GM12891 (cell line): Measurements from ENCODE around the gene AMY1C. TPM values are rescaled to one million over a fixed set of nuclear protein-coding genes. Genes with fewer than 3 reads are reported as not detected.
"Not testable (repeated sequence)": the region's sequence is repeated elsewhere in the genome, so short reads cannot be mapped to it uniquely, and the experiment has no call there.

Experiments used
- DNase-seq: peaks from one replicate; pipeline ENCODE4 v3.0.0; 2011; ENCODE audit warnings: low spot score; ENCODE audit not compliant: insufficient read length
- FAIRE-seq: peaks from 2 replicates; lab custom pipeline; 2011; peaks lifted over from hg19 to GRCh38; lab: Jason Lieb, UNC
- PAX5 ChIP-seq: IDR thresholded peaks from 2 replicates; pipeline ENCODE4 v1.6.1; 2011; ENCODE audit warnings: low read length, moderate library complexity, mild to moderate bottlenecking; ENCODE audit not compliant: insufficient read depth, severe bottlenecking
- POLR2A ChIP-seq: IDR thresholded peaks from 2 replicates; pipeline ENCODE4 v1.6.1; 2011; ENCODE audit warnings: low read depth, low read length, control low read depth
- POLR2AphosphoS5 ChIP-seq: IDR thresholded peaks from 2 replicates; pipeline ENCODE4 v1.6.1; 2011; ENCODE audit warnings: low read depth, low read length, control low read depth
- POU2F2 ChIP-seq: IDR thresholded peaks from 2 replicates; pipeline ENCODE4 v1.6.1; 2011; ENCODE audit warnings: low read depth, mild to moderate bottlenecking, control low read depth, low read length, moderate library complexity
- SPI1 ChIP-seq: IDR thresholded peaks from 2 replicates; pipeline ENCODE4 v1.6.1; 2011; ENCODE audit warnings: low read depth, low read length, control low read depth
- TAF1 ChIP-seq: IDR thresholded peaks from 2 replicates; pipeline ENCODE4 v1.6.1; 2011; ENCODE audit warnings: low read depth, low read length, control low read depth
- polyA plus RNA-seq: library from polyadenylated mRNA; unstranded; fragments of >200 nt; gene quantifications from one replicate; pipeline ENCODE4 v1.2.1, GENCODE V29; 2012; ENCODE audit warnings: low read depth, missing spikeins, inconsistent platforms; ENCODE audit not compliant: missing spikeins

AMY1C gene
- not detected for polyA plus RNA-seq

DNA sequence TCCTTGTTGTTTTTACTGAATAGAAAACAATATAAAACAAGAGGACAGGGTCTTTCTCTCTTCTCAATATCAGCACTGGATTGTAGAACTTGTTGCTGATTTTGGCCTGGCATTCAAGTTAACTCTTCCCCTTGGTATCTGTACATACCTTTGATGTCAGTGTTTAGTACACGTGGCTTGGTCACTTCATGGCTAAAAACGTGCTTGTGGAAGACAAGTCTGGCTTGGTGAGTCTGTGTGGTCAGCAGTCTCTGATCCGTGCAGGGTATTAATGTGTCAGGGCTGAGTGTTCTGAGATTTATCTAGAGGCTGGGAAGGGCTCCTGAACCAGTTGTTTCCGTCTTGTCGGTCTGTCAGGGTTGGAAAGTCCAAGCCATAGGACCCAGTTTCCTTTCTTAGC is at the start of gene AMY1C:
TSS of gene AMY1C (plus strand) at position 301 of the 400 bp plus-strand sequence. CDS start 572 bp downstream, outside the sequence.
- not testable (repeated sequence) for FAIRE-seq, DNase-seq

DNA sequence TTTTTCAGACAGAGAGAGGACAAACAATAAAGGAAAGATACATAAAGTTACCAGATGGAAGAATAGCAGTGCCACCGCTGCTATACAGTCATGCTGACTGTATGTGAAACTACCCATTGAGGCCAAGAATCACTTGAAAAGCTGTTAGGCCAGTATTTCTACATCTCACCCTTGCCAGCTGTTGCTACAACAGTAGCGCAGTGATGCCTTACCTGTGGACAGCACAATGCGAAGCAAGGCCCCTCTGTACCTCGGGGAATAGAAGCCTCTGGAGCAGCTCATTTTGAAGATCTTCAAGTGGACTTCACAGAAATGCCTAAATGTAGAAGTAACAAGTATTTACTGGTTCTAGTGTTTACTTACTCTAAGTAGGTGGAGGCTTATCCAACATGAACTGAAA is 49.0 kb upstream of the AMY1C start:
- DNase-seq, FAIRE-seq: not testable (repeated sequence)

- FAIRE-seq, DNase-seq: not testable (repeated sequence)
Observed at GRCh38 chr1:103701256-103701655, 48.4 kb upstream of the AMY1C start.

DNA sequence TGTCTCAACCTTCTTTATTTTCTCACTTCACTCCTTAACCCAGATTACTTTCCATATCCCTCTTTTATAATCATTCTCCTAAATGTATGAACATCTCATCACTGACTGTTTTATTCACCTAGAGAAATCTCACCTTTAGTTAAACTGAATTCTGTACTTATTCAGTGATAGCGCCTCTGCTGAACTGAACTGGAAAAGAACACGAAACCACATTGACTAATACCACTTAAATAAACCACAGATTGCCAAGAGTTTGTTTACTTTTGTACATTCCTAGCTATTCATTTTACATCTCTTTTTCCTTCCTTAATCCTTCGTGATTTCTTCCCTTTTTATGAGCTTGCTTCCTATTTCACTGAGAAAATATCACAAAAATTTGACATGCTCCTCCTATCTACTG is 42.0 kb upstream of the AMY1C start:
- FAIRE-seq = not testable (repeated sequence)

GRCh38 chr1:103710381-103710780 is 39.3 kb upstream of the AMY1C start:
- not testable (repeated sequence) for DNase-seq, FAIRE-seq

More for the DNA sequence above, 42.0 kb upstream of the AMY1C start:
- not testable (repeated sequence) for DNase-seq

- not testable (repeated sequence) for FAIRE-seq
Observed at GRCh38 chr1:103717404-103717803, 32.3 kb upstream of the AMY1C start.

GRCh38 chr1:103721473-103721872 is 28.2 kb upstream of the AMY1C start:
- FAIRE-seq, DNase-seq: not testable (repeated sequence)

More at GRCh38 chr1:103717404-103717803, 32.3 kb upstream of the AMY1C start:
- DNase-seq = not testable (repeated sequence)

DNA sequence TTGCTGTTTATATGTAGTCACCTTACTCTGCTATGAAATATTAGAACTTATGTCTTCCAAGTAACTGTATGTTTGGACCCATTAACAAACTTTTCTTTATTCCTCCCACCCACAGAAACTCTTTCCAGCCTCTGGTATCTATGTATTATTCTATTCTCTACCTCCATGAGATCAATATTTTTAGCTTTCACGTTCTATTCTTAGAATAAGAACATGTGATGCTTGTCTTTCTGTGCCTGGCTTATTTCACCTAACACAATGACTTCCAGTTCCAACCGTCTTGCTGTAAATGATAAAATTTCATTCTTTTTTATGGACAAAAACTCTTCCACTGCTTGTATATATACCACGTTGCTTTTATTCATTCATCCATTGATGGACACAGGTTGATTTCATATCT is 14.4 kb upstream of the AMY1C start:
- not testable (repeated sequence) for DNase-seq, FAIRE-seq

DNA sequence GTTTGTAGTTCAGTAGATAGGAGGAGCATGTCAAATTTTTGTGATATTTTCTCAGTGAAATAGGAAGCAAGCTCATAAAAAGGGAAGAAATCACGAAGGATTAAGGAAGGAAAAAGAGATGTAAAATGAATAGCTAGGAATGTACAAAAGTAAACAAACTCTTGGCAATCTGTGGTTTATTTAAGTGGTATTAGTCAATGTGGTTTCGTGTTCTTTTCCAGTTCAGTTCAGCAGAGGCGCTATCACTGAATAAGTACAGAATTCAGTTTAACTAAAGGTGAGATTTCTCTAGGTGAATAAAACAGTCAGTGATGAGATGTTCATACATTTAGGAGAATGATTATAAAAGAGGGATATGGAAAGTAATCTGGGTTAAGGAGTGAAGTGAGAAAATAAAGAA is 11.7 kb upstream of the AMY1C start:
- DNase-seq, FAIRE-seq: not testable (repeated sequence)

GRCh38 chr1:103744449-103744848 is 5.2 kb upstream of the AMY1C start:
- FAIRE-seq, DNase-seq: not testable (repeated sequence)

- not testable (repeated sequence) for FAIRE-seq, DNase-seq
Observed at GRCh38 chr1:103745040-103745439, 4.7 kb upstream of the AMY1C start.

- DNase-seq, FAIRE-seq: not testable (repeated sequence)
Observed at GRCh38 chr1:103748273-103748672, 1.4 kb upstream of the AMY1C start.

DNA sequence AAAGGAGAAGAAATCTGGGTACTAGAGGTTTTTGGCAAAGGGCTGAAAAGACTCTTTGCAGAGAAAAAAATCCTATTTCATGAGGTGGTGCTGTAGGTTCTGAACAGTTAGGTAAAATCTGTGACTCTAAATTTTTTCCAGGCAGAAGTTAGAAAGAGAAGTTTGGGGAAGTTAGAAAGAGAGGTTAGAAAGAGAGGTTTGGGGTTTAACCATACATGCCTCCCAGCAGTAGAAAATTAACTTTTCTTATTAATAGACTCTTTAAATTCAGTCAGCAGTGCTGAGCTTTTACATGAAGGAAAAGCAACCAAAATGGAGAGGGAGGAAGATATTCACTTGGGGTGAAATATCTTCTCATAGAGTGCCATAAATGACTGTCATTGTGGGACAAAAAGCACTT is 12.2 kb downstream of the AMY1C start:
- TF ChIP-seq SPI1 = no peak
- no peak for TF ChIP-seq PAX5
- DNase-seq (no peak), FAIRE-seq (no peak)

DNA sequence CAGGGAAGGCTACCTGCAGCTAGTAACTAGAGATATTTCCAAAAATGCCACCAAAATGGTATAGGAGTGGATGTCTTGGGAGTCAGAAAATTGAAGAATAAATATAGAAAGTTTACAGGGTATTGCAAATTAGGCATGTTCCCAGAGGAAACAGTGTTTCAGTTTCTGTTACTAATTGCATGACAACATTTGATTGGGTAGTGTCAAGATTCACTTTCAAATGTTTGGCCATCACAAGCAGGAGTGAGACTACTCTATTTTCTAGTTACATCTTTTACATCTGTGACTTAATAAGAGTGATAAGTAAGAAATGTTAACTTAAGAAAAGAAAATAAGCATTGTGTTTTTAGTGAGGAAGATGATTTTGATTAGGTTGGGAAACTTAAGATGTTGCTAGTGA is 30.2 kb downstream of the AMY1C start:
- FAIRE-seq (no peak), DNase-seq (no peak)
- no peak for TF ChIP-seq POLR2A
- no peak for TF ChIP-seq PAX5
- no peak for TF ChIP-seq SPI1
- no peak for TF ChIP-seq POLR2AphosphoS5
- no peak for TF ChIP-seq POU2F2
- TF ChIP-seq TAF1 = no peak
